H9 (cell line): ENCODE data around the gene LAMP1. TPM values are rescaled to one million over a fixed set of nuclear protein-coding genes. Genes with fewer than 3 reads are reported as not detected.
A peak's percentile ranks its signal among the peaks of the same experiment; 100 is the strongest.

Experiments
- DNase-seq: peaks from one replicate; pipeline ENCODE4 v3.0.0-alpha.2; 2017
- H2AFZ ChIP-seq: one replicate; pipeline ENCODE4 v1.6.1; 2013; ENCODE audit warnings: mild to moderate bottlenecking, low read length, control low read depth, moderate library complexity
- H2AK5ac ChIP-seq: 2 replicates; pipeline ENCODE4 v1.6.1; 2013; ENCODE audit warnings: low read length, control low read depth, mixed read lengths; ENCODE audit not compliant: insufficient read length
- H2BK120ac ChIP-seq: one replicate; pipeline ENCODE4 v1.6.1; 2013; ENCODE audit warnings: low read depth, mild to moderate bottlenecking, low read length, control low read depth, inconsistent platforms; ENCODE audit not compliant: poor library complexity, severe bottlenecking
- H2BK12ac ChIP-seq: 2 replicates; pipeline ENCODE4 v1.6.1; 2013; ENCODE audit warnings: low read length, control low read depth, mixed read lengths, low read depth; ENCODE audit not compliant: insufficient read length
- H2BK15ac ChIP-seq: 2 replicates; pipeline ENCODE4 v1.6.1; 2013; ENCODE audit warnings: low read depth, low read length, control low read depth
- H2BK20ac ChIP-seq: one replicate; pipeline ENCODE4 v1.6.1; 2013; ENCODE audit warnings: low read depth, mild to moderate bottlenecking, low read length, control low read depth, inconsistent platforms; ENCODE audit not compliant: poor library complexity, severe bottlenecking
- H2BK5ac ChIP-seq: 2 replicates; pipeline ENCODE4 v1.6.1; 2013; ENCODE audit warnings: low read length, control low read depth, mixed read lengths; ENCODE audit not compliant: insufficient read length
- H3K14ac ChIP-seq: 2 replicates; pipeline ENCODE4 v1.6.1; 2013; ENCODE audit warnings: low read length, control low read depth; ENCODE audit not compliant: insufficient read depth
- H3K18ac ChIP-seq: 2 replicates; pipeline ENCODE4 v1.6.1; 2013; ENCODE audit warnings: low read depth, mild to moderate bottlenecking, mixed read lengths, low read length, control low read depth; ENCODE audit not compliant: insufficient read length
- H3K23ac ChIP-seq: 2 replicates; pipeline ENCODE4 v1.6.1; 2013; ENCODE audit warnings: low read length, control low read depth, mixed read lengths, low read depth; ENCODE audit not compliant: insufficient read length
- H3K23me2 ChIP-seq: 2 replicates; pipeline ENCODE4 v1.6.1; 2013; ENCODE audit warnings: low read depth, mild to moderate bottlenecking, mixed read lengths, low read length, control low read depth; ENCODE audit not compliant: insufficient read length, poor library complexity, severe bottlenecking
- H3K27ac ChIP-seq: 2 replicates; pipeline ENCODE4 v1.5.1; 2013; ENCODE audit warnings: low read length, control low read depth, mixed read lengths, low read depth; ENCODE audit not compliant: insufficient read length
- H3K27me3 ChIP-seq: 2 replicates; pipeline ENCODE4 v1.6.1; 2013; ENCODE audit warnings: low read length, control low read depth, inconsistent platforms; ENCODE audit not compliant: insufficient read depth
- H3K4ac ChIP-seq: 2 replicates; pipeline ENCODE4 v1.6.1; 2013; ENCODE audit warnings: low read depth, mild to moderate bottlenecking, control low read depth, inconsistent platforms, low read length, moderate library complexity
- H3K4me1 ChIP-seq: 2 replicates; pipeline ENCODE4 v1.6.1; 2013; ENCODE audit warnings: low read length, control low read depth, inconsistent platforms; ENCODE audit not compliant: insufficient read depth
- H3K4me2 ChIP-seq: 2 replicates; pipeline ENCODE4 v1.6.1; 2013; ENCODE audit warnings: low read length, control low read depth, mixed read lengths; ENCODE audit not compliant: insufficient read length, insufficient read depth
- H3K56ac ChIP-seq: 2 replicates; pipeline ENCODE4 v1.6.1; 2013; ENCODE audit warnings: low read depth, mild to moderate bottlenecking, mixed read lengths, low read length, control low read depth; ENCODE audit not compliant: insufficient read length
- H3K79me1 ChIP-seq: 2 replicates; pipeline ENCODE4 v1.6.1; 2013; ENCODE audit warnings: low read depth, mild to moderate bottlenecking, moderate library complexity, low read length, control low read depth, inconsistent platforms; ENCODE audit not compliant: insufficient read depth, poor library complexity, severe bottlenecking
- H3K79me2 ChIP-seq: 2 replicates; pipeline ENCODE4 v1.6.1; 2013; ENCODE audit warnings: low read length, control low read depth, inconsistent platforms; ENCODE audit not compliant: insufficient read depth
- H3K9ac ChIP-seq: 2 replicates; pipeline ENCODE4 v1.6.1; 2013; ENCODE audit warnings: low read length, control low read depth, mixed read lengths; ENCODE audit not compliant: insufficient read length; ENCODE audit errors: extremely low read depth
- H3K9me3 ChIP-seq: one replicate; pipeline ENCODE4 v1.6.1; 2013; ENCODE audit warnings: low read depth, low read length, inconsistent platforms; ENCODE audit not compliant: control insufficient read depth
- H3T11ph ChIP-seq: one replicate; pipeline ENCODE4 v1.6.1; 2013; ENCODE audit warnings: mild to moderate bottlenecking, low read length, control low read depth, inconsistent platforms
- H4K20me1 ChIP-seq: one replicate; pipeline ENCODE4 v1.6.1; 2013; ENCODE audit not compliant: control insufficient read depth, insufficient read length, insufficient read depth
- H4K5ac ChIP-seq: 2 replicates; pipeline ENCODE4 v1.6.1; 2013; ENCODE audit warnings: low read depth, mild to moderate bottlenecking, mixed read lengths, low read length, control low read depth; ENCODE audit not compliant: insufficient read length
- H4K8ac ChIP-seq: replicated peaks from 2 replicates; pipeline ENCODE4 v1.6.1; 2013; ENCODE audit warnings: low read length, control low read depth, mixed read lengths, low read depth; ENCODE audit not compliant: insufficient read length
- H4K91ac ChIP-seq: 2 replicates; pipeline ENCODE4 v1.6.1; 2013; ENCODE audit warnings: low read depth, mild to moderate bottlenecking, moderate library complexity, mixed read lengths, low read length, control low read depth; ENCODE audit not compliant: insufficient read length
- H3K27ac Mint-ChIP-seq, 3 experiments: 2 replicates in 2 of 3; 3 replicates in 1 of 3; pipeline ENCODE4 v1.8.0; 2020 to 2021; ENCODE audit warnings: mixed read lengths in 3 of 3, mild to moderate bottlenecking in 1 of 3, moderate library complexity in 1 of 3
- H3K27me3 Mint-ChIP-seq: 2 replicates; pipeline ENCODE4 v1.8.0; 2021; ENCODE audit warnings: low read depth, mild to moderate bottlenecking, moderate library complexity, mixed read lengths
- H3K36me3 Mint-ChIP-seq, 3 experiments: 2 replicates in 2 of 3; 3 replicates in 1 of 3; pipeline ENCODE4 v1.8.0; 2020 to 2021; ENCODE audit warnings: low read depth in 3 of 3, mixed read lengths in 3 of 3; ENCODE audit not compliant: insufficient read depth in 1 of 3
- H3K4me1 Mint-ChIP-seq, 2 experiments: 2 replicates each; pipeline ENCODE4 v1.8.0; 2020; ENCODE audit warnings: mixed read lengths in 2 of 2
- H3K4me3 Mint-ChIP-seq, 2 experiments: 2 replicates in 1 of 2; 3 replicates in 1 of 2; pipeline ENCODE4 v1.8.0; 2020 to 2021; ENCODE audit warnings: mild to moderate bottlenecking in 2 of 2, mixed read lengths in 2 of 2, moderate library complexity in 1 of 2
- H3K9me3 Mint-ChIP-seq, 2 experiments: 2 replicates in 1 of 2; 3 replicates in 1 of 2; pipeline ENCODE4 v1.8.0; 2020; ENCODE audit warnings: mild to moderate bottlenecking in 2 of 2, mixed read lengths in 2 of 2, moderate library complexity in 1 of 2
- CTCF ChIP-seq: fragments of 200-600 bp; sonication (generic); conservative IDR thresholded peaks from 3 replicates; pipeline ENCODE4 v1.8.0; 2021; ENCODE audit warnings: antibody characterized with exemption, mild to moderate bottlenecking
- WGBS: extraction: QIAGEN DNeasy Blood & Tissue Kit; methylation state at CpG from one replicate; pipeline ENCODE4 v1.1.7; 2013; ENCODE audit warnings: missing lambda C conversion rate, low lambda C conversion rate, mixed read lengths; ENCODE audit not compliant: insufficient read length; ENCODE audit errors: extremely low coverage; 5-methylcytosine and 5-hydroxymethylcytosine counted together
- total RNA-seq: library from RNA; stranded (reverse); gene quantifications from 2 replicates; pipeline ENCODE4 v1.2.1, GENCODE V29; 2021

The LAMP1 gene
- total RNA-seq, 1 experiment from 2014 or later = 131 TPM

- Histone ChIP-seq H3K4ac (no peak overlapping the region), H3K14ac (no peak overlapping the region), H3K27me3 (no peaks in the 10 kb centered on the region), H2AK5ac (no peak overlapping the region), H3K23me2 (no peaks in the 10 kb centered on the region), H3K23ac (no peak overlapping the region), H3K27ac (no peak overlapping the region), H3K79me2 (no peaks in the 10 kb centered on the region), H2BK15ac (no peak overlapping the region), H3K4me1 (no peaks in the 10 kb centered on the region), H2BK20ac (no peak overlapping the region), H3K79me1 (no peaks in the 10 kb centered on the region), H3K9me3 (no peaks in the 10 kb centered on the region), H4K91ac (no peak overlapping the region), H3T11ph (no peak overlapping the region), H3K56ac (no peak overlapping the region), H2BK5ac (no peak overlapping the region), H2AFZ (no peak overlapping the region), H4K5ac (no peak overlapping the region), H4K20me1 (peaks cover 3% of the 10 kb centered on the region), H3K18ac (no peak overlapping the region), H3K4me2 (no peak overlapping the region), H4K8ac (no peak overlapping the region), H3K9ac (no peak overlapping the region), H2BK120ac (no peak overlapping the region), H2BK12ac (no peak overlapping the region)
- Mint-ChIP-seq H3K27ac (peak overlapping the region in 2 of 3 experiments; percentile 49 to 56; a peak in 3 of 7 replicates), H3K4me3 (no peak overlapping the region), H3K4me1 (peaks cover 0 to 2% of the 10 kb centered on the region in 2 experiments; a peak in 1 of 4 replicates), H3K9me3 (no peaks in the 10 kb centered on the region), H3K27me3 (peaks cover 1% of the 10 kb centered on the region; the same call in 1 of the 2 replicates), H3K36me3 (peaks cover 38 to 72% (median 69%) of the 10 kb centered on the region in 3 experiments; a peak in 6 of 7 replicates)
- no peak for DNase-seq
- no peak for TF ChIP-seq CTCF
- no CpG with 5 or more reads among the region's 17 CpGs for WGBS
Measured at GRCh38 chr13:113322043-113322461, 25.0 kb downstream of the LAMP1 start.
